IMR-90 (cell line): ENCODE data around the gene ASB6.

ENCODE experiments used
- CEBPB ChIP-seq: IDR thresholded peaks from 2 replicates; pipeline ENCODE4 v1.6.1; 2012; ENCODE audit warnings: low read depth, low read length, improper control_type of control experiment
- CHD1 ChIP-seq: IDR thresholded peaks from 2 replicates; pipeline ENCODE4 v1.6.1; 2012; ENCODE audit warnings: low read depth, low read length, improper control_type of control experiment
- CTCF ChIP-seq: conservative IDR thresholded peaks from 2 replicates; pipeline ENCODE4 v1.5.1; 2012; ENCODE audit warnings: mild to moderate bottlenecking, low read depth, low read length, improper control_type of control experiment
- ELK1 ChIP-seq: fragments of 150-350 bp; IDR thresholded peaks from 2 replicates; pipeline ENCODE4 v1.6.1; 2016; ENCODE audit warnings: low read depth, mild to moderate bottlenecking, low read length, moderate library complexity, borderline replicate concordance
- FOS ChIP-seq: fragments of 150-350 bp; IDR thresholded peaks from 2 replicates; pipeline ENCODE4 v1.6.1; 2016; ENCODE audit warnings: low read depth, low read length
- MAFK ChIP-seq: IDR thresholded peaks from 2 replicates; pipeline ENCODE4 v1.6.1; 2012; ENCODE audit warnings: low read depth, low read length, improper control_type of control experiment
- MXI1 ChIP-seq: IDR thresholded peaks from 2 replicates; pipeline ENCODE4 v1.6.1; 2012; ENCODE audit warnings: low read depth, mild to moderate bottlenecking, low read length, moderate library complexity, borderline replicate concordance
- POLR2A ChIP-seq: IDR thresholded peaks from 2 replicates; pipeline ENCODE4 v1.6.1; 2012; ENCODE audit warnings: mild to moderate bottlenecking, low read depth, low read length
- RCOR1 ChIP-seq: IDR thresholded peaks from 2 replicates; pipeline ENCODE4 v1.6.1; 2012; ENCODE audit warnings: mild to moderate bottlenecking, low read length, improper control_type of control experiment; ENCODE audit not compliant: insufficient replicate concordance
- RFX5 ChIP-seq: IDR thresholded peaks from 2 replicates; pipeline ENCODE4 v1.8.0; 2012; ENCODE audit warnings: low read depth, mild to moderate bottlenecking, low read length, moderate library complexity
- SMC3 ChIP-seq: fragments of 150-350 bp; IDR thresholded peaks from 2 replicates; pipeline ENCODE4 v1.6.1; 2016; ENCODE audit warnings: low read depth, mild to moderate bottlenecking, antibody characterized with exemption, low read length, moderate library complexity
- USF2 ChIP-seq: fragments of 150-350 bp; IDR thresholded peaks from 2 replicates; pipeline ENCODE4 v1.6.1; 2017; ENCODE audit warnings: mild to moderate bottlenecking, antibody characterized with exemption, low read length, low read depth

- no peak for TF ChIP-seq CTCF
- TF ChIP-seq MXI1, result no peak
- TF ChIP-seq USF2, result no peak
- TF ChIP-seq POLR2A, result no peak
- no peak for TF ChIP-seq CHD1
- TF ChIP-seq FOS, result no peak
- no peak for TF ChIP-seq SMC3
- no peak for TF ChIP-seq CEBPB
- TF ChIP-seq RCOR1, result no peak
- no peak for TF ChIP-seq ELK1
- TF ChIP-seq MAFK, result no peak
- no peak for TF ChIP-seq RFX5
Observed at GRCh38 chr9:129590466-129590865, 51.5 kb downstream of the ASB6 start.
